BLaER1 (cell line): Measurements from ENCODE around the gene KLHL17.

Source experiments
- H3K27ac ChIP-seq: shearing (Covaris generic); formaldehyde crosslinking; 2 replicates; pipeline ENCODE4 v1.8.1; 2022
- H3K27me3 ChIP-seq: shearing (Covaris generic); formaldehyde crosslinking; 2 replicates; pipeline ENCODE4 v1.8.1; 2022
- H3K36me3 ChIP-seq: shearing (Covaris generic); formaldehyde crosslinking; 2 replicates; pipeline ENCODE4 v1.8.1; 2022
- H3K4me1 ChIP-seq: shearing (Covaris generic); formaldehyde crosslinking; 2 replicates; pipeline ENCODE4 v1.8.1; 2022
- H3K4me2 ChIP-seq: shearing (Covaris generic); formaldehyde crosslinking; 2 replicates; pipeline ENCODE4 v1.8.1; 2022
- H3K4me3 ChIP-seq: shearing (Covaris generic); formaldehyde crosslinking; 2 replicates; pipeline ENCODE4 v1.8.1; 2022
- H3K9ac ChIP-seq: shearing (Covaris generic); formaldehyde crosslinking; 2 replicates; pipeline ENCODE4 v1.8.1; 2022
- H3K9me3 ChIP-seq: shearing (Covaris generic); formaldehyde crosslinking; 2 replicates; pipeline ENCODE4 v1.8.1; 2022
- H4K20me1 ChIP-seq: shearing (Covaris generic); formaldehyde crosslinking; 2 replicates; pipeline ENCODE4 v1.8.1; 2022
- Cebpa-rat ChIP-seq: shearing (Covaris generic); IDR thresholded peaks from 2 replicates; pipeline ENCODE4 v1.8.1; 2022

Gene KLHL17

DNA sequence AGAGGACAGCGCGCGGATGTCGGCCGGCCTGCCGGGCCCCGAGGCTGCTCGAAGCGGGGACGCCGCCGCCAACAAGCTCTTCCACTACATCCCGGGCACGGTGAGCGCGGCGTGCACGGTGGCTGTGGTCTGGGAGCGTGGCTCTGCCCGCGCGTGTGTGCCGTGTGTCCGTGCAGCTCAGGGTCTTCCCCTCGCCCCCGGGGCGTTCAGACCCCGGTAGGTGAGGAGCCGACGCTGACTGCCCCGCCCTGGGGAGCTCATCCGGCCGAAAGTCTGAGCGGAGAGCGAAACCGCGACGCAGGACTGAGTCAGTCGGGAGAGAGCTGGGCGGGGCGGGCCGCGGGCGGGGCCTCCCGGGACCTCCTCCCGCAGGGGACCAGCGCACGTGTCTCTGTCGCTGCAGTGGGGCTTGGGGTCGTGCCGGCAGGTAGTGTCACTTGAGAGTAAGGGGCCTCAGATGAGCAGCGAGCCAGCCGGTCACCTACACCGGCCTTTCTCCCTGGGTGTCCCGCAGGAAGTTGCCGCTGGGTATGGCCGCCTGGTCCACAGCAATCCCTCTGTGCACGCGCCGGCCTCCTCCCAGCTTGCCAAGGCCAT lies 6.4 kb downstream of the KLHL17 start:
- peaks cover 30% of the 10 kb centered on the region for H3K27me3 ChIP-seq

DNA sequence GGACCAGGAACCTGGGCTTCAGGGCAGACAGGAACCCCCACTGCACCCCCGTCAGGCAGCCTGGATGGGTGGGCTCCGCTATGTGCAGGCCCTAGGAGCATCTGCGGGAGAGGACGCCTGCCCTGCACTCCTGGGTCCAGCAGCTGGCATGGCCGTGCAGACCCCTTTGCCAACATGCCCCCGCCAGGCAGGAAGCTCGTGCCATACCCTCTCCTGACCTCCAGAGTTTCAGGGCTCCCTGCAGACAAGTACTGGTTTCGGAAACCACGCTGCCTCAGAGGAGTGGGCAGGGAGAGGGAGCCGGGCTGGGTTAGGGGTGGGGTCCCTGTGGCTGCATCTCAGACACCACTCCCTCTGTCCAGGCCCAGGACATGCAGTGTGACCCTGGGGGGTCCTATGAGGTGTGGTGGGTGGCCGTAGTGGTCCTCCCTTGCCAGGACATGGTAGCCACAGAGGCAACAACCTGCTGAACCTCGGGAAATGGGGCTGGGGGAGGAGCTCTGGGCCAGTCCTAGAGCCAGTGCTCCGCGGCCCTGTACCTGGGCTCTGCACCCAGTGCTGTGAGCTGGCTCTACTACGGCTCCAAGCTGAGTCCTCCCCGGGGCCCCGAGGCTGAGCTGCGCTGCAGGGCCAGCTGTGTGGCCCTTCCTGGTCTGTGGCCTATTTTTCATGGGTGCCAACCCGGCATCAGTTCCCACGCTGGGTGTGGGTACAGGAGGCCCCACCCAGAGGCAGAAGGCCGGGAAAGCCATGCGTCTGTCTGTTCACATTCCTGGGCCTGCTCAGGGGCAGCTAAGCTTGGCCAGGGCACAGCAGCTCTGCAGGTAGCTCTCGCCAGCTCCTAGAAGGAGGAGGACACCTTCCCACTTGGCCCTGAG lies 7.3 kb downstream of the KLHL17 start:
- Histone ChIP-seq H4K20me1 (peaks cover 8% of the 10 kb centered on the region; the same call in 1 of the 2 replicates), H3K27me3 (peaks cover 37% of the 10 kb centered on the region), H3K9ac (no peak overlapping the region), H3K4me3 (no peak overlapping the region), H3K36me3 (peaks cover 25% of the 10 kb centered on the region), H3K9me3 (no peaks in the 10 kb centered on the region), H3K4me2 (peak overlapping the region; percentile 97), H3K27ac (no peak overlapping the region), H3K4me1 (peaks cover 23% of the 10 kb centered on the region)
- TF ChIP-seq Cebpa-rat, result no peak

More for the DNA sequence above, 6.4 kb downstream of the KLHL17 start:
- Histone ChIP-seq H3K4me3 (peak overlapping the region; percentile 68), H3K9me3 (no peaks in the 10 kb centered on the region), H4K20me1 (peaks cover 8% of the 10 kb centered on the region; the same call in 1 of the 2 replicates), H3K4me2 (peak overlapping the region; percentile 97), H3K36me3 (peaks cover 31% of the 10 kb centered on the region), H3K27ac (no peak overlapping the region), H3K4me1 (peaks cover 23% of the 10 kb centered on the region), H3K9ac (peak overlapping the region; percentile 56)
- TF ChIP-seq Cebpa-rat, result no peak

DNA sequence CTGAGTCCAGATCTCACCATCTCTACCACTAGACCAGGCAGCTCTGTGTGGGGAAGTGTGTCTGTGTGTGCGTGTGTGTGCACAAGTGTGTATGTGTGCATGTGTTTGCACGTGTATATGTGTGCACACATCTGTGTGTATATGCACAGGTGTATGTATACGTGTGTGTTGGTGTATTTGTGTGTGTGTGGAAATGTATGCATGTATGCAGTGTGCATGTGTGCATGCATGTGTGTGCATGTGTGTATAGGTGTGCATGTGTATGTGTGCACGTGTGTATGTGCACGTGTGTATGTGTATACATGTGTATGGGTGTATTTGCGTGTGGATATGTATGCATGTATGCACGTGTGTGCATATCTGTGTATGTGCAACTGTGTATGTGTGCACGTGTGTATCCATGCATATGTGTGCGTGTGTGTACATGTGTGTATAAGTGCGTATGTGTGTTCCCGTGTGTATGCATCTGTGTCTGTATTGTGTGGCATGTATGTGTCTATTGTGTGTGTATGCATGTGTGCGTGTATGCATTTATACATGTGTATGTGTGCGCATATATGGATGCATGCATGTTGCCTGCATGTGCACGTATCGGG lies 9.0 kb downstream of the KLHL17 start:
- Histone ChIP-seq H3K36me3 (peaks cover 9% of the 10 kb centered on the region), H4K20me1 (peaks cover 8% of the 10 kb centered on the region; the same call in 1 of the 2 replicates), H3K4me2 (no peak overlapping the region), H3K27ac (no peak overlapping the region), H3K27me3 (peaks cover 53% of the 10 kb centered on the region), H3K4me1 (peaks cover 23% of the 10 kb centered on the region), H3K4me3 (no peak overlapping the region), H3K9me3 (no peaks in the 10 kb centered on the region), H3K9ac (no peak overlapping the region)
- TF ChIP-seq Cebpa-rat, result no peak

- H3K27ac ChIP-seq, result no peak overlapping the region
- H3K9me3 ChIP-seq, result no peaks in the 10 kb centered on the region
- H3K4me3 ChIP-seq, result no peak overlapping the region
- peaks cover 26% of the 10 kb centered on the region for H3K4me1 ChIP-seq
- H4K20me1 ChIP-seq, result peaks cover 8% of the 10 kb centered on the region; the same call in 1 of the 2 replicates
- H3K27me3 ChIP-seq, result peaks cover 62% of the 10 kb centered on the region
- H3K36me3 ChIP-seq, result peaks cover 3% of the 10 kb centered on the region
- H3K4me2 ChIP-seq, result no peak overlapping the region
- H3K9ac ChIP-seq, result no peak overlapping the region
- TF ChIP-seq Cebpa-rat, result no peak
Observed at GRCh38 chr1:970242-970972, 10.0 kb downstream of the KLHL17 start.

DNA sequence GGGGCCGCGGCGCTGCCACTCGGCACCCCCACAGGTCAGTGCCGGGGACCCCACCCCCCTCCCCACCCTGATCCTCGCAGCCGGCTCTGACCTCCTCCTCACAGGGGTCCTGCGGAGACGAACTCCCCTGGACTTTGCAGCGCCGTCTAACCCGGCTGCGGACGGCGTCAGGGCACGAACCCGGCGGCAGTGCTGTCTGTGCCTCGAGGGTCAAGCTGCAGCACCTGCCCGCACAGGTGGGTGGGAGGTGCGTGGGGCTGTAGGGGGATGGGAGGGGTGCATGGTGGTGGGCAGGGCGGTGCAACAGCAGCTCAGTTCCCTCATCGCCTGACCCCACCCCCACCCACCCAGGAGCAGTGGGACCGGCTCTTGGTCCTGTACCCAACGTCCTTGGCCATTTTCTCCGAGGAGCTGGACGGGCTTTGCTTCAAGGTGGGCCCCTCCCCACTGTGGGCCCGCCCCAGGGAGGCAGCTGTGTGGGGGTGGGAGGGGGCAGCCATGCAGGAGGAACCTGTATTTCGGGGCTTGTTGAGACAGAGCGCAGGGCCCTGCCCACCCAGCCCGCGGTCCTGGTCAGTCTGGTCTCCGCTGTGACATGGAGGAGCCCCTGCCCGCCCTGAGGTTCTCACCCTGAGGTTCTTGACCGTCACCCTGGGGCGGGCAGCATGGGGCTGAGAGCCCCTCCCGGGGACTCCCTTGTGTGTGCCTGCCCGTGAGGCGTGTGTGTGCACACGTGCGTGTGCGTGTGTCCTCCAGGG lies 10.8 kb downstream of the KLHL17 start:
- Histone ChIP-seq H3K9me3 (no peaks in the 10 kb centered on the region), H3K27ac (no peak overlapping the region), H3K4me1 (peaks cover 29% of the 10 kb centered on the region), H3K9ac (no peak overlapping the region), H3K4me3 (no peak overlapping the region), H4K20me1 (peaks cover 2% of the 10 kb centered on the region; the same call in 1 of the 2 replicates), H3K36me3 (no peaks in the 10 kb centered on the region), H3K4me2 (no peak overlapping the region), H3K27me3 (peaks cover 63% of the 10 kb centered on the region)
- TF ChIP-seq Cebpa-rat, result no peak

GRCh38 chr1:971751-972506 lies 11.5 kb downstream of the KLHL17 start:
- H3K27ac ChIP-seq, result no peak overlapping the region
- no peaks in the 10 kb centered on the region for H3K9me3 ChIP-seq
- no peak overlapping the region for H3K4me3 ChIP-seq
- peaks cover 25% of the 10 kb centered on the region for H3K4me1 ChIP-seq
- TF ChIP-seq Cebpa-rat, result no peak
- no peak overlapping the region for H3K9ac ChIP-seq
- H3K4me2 ChIP-seq, result no peak overlapping the region
- H4K20me1 ChIP-seq, result no peaks in the 10 kb centered on the region
- no peaks in the 10 kb centered on the region for H3K36me3 ChIP-seq
- peaks cover 58% of the 10 kb centered on the region for H3K27me3 ChIP-seq

DNA sequence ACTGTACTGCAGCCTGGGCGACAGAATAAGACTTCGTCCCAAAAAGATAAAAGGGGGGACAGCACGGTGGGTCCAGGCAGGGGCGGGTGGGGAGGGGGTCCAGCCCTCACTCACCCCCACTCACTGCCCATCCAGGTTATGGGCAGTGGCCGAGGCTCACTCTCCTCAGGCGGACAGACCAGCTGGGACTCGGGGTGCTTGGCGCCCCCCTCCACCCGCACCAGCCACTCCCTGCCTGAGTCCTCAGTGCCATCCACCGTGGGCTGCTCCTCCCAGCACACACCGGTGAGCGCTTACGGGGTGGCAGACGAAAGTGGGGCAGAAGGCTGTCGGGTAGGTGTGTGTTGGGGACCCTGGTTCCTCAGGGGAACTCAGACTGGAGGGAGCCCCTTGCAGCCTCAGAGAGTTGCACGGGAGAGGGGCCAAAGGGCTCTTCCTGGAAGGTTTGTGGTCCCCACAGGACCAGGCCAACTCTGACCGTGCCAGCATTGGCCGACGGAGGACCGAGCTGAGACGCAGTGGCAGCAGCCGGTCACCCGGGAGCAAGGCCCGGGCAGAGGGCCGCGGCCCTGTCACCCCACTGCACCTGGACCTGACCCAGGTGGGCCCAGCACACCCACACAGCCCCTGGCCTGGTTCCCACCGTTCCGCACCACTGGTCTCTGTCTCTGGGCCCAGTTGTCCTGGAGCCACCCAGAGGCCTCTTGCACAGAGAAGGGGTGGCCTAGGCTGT lies 12.5 kb downstream of the KLHL17 start:
- no peak overlapping the region for H3K4me3 ChIP-seq
- H3K4me1 ChIP-seq, result peaks cover 16% of the 10 kb centered on the region
- H4K20me1 ChIP-seq, result no peaks in the 10 kb centered on the region
- peaks cover 58% of the 10 kb centered on the region for H3K27me3 ChIP-seq
- TF ChIP-seq Cebpa-rat, result no peak
- no peak overlapping the region for H3K9ac ChIP-seq
- H3K36me3 ChIP-seq, result no peaks in the 10 kb centered on the region
- no peak overlapping the region for H3K4me2 ChIP-seq
- no peaks in the 10 kb centered on the region for H3K9me3 ChIP-seq
- H3K27ac ChIP-seq, result no peak overlapping the region
